Spleen (tissue), 11 donors: Measurements from ENCODE around the gene TRIM2. TPM values are rescaled to one million over a fixed set of nuclear protein-coding genes. Genes with fewer than 3 reads are reported as not detected.

Source experiments
- DNase-seq: peaks from one replicate; pipeline ENCODE4 v3.0.0-alpha.2; 2020
- H3K27ac ChIP-seq, 8 donors: fragments of 200-600 bp; sonication (generic) in 7 of 8; 1 replicate in 4 of 8; 2 replicates in 4 of 8; pipeline versions ENCODE4 v1.5.0 to v1.8.0; 2016 to 2021; ENCODE audit warnings: inconsistent platforms in 4 of 8, mild to moderate bottlenecking in 4 of 8, moderate library complexity in 1 of 8
- H3K27me3 ChIP-seq, 7 donors: fragments of 200-600 bp; sonication (generic) in 6 of 7; replicated peaks in 1 of 7; 1 replicate in 4 of 7; 2 replicates in 3 of 7; pipeline versions ENCODE4 v1.5.0 to v1.8.0; 2016 to 2021; ENCODE audit warnings: inconsistent platforms in 3 of 7, mild to moderate bottlenecking in 1 of 7
- H3K36me3 ChIP-seq, 6 donors: fragments of 200-600 bp; sonication (generic) in 5 of 6; 1 replicate in 4 of 6; 2 replicates in 2 of 6; pipeline versions ENCODE4 v1.5.0 to v1.8.0; 2016 to 2021; ENCODE audit warnings: inconsistent platforms in 2 of 6
- H3K4me1 ChIP-seq, 6 donors: fragments of 200-600 bp; sonication (generic) in 5 of 6; 1 replicate in 3 of 6; 2 replicates in 3 of 6; pipeline versions ENCODE4 v1.5.0 to v1.8.0; 2016 to 2021; ENCODE audit warnings: inconsistent platforms in 3 of 6
- H3K4me3 ChIP-seq, 8 donors: fragments of 200-600 bp; sonication (generic) in 7 of 8; 1 replicate in 4 of 8; 2 replicates in 4 of 8; pipeline versions ENCODE4 v1.5.0 to v1.8.0; 2016 to 2021; ENCODE audit warnings: inconsistent platforms in 4 of 8, mild to moderate bottlenecking in 4 of 8, moderate library complexity in 2 of 8
- H3K9me3 ChIP-seq, 8 donors: fragments of 200-600 bp; sonication (generic) in 7 of 8; 1 replicate in 4 of 8; 2 replicates in 4 of 8; pipeline versions ENCODE4 v1.5.0 to v1.8.0; 2016 to 2021; ENCODE audit warnings: inconsistent platforms in 4 of 8
- POLR2A ChIP-seq, 3 donors: fragments of 450-650 bp; IDR thresholded peaks; one replicate each; pipeline ENCODE4 v1.5.1; 2017; ENCODE audit warnings: antibody characterized with exemption in 3 of 3, mild to moderate bottlenecking in 1 of 3
- POLR2AphosphoS5 ChIP-seq, 3 donors: sonication (generic); formaldehyde crosslinking; IDR thresholded peaks; one replicate each; pipeline ENCODE4 v1.5.1; 2017; ENCODE audit warnings: antibody characterized with exemption in 3 of 3
- WGBS, 5 donors: extraction: QIAGEN DNeasy Blood & Tissue Kit in 3 of 5; methylation state at CpG; one replicate each; pipeline versions ENCODE4 v1.1.5 to v1.1.7; 2013 to 2018; 5-methylcytosine and 5-hydroxymethylcytosine counted together
- intact Hi-C: fragments of 100-400 bp; cut with DNase I; formaldehyde crosslinking; loops from one replicate; pipeline ENCODE4 v1.15.0; 2023; ENCODE audit warnings: low total_unique reads
- polyA plus RNA-seq, 3 donors: library from polyadenylated mRNA; stranded (reverse); fragments of 200-250 nt; gene quantifications; one replicate each; pipeline ENCODE4 v1.2.1, GENCODE V29; 2013
- total RNA-seq, 7 donors: library from RNA; depleted of rRNA in 3 of 7; stranded (reverse); fragments of >200 nt in 3 of 7; fragmentation: NEBNext Ultra II Directional in 4 of 7; extraction: Animal tissue kit (Norgen Biotek cat#: 25700) in 4 of 7; gene quantifications; one replicate each; pipeline versions ENCODE4 v1.1.0 to v1.2.1, GENCODE V29; 2016 to 2021
- TF ChIP-seq, protein P1 (sequence below), 11 experiments: fragments of 200-600 bp in 7 of 11; fragments of 450-650 bp in 4 of 11; sonication (generic) in 4 of 11; IDR thresholded peaks in 8 of 11; conservative IDR thresholded peaks in 3 of 11; 1 replicate in 7 of 11; 2 replicates in 4 of 11; pipeline versions ENCODE4 v1.4.0 to v1.8.0; 2016 to 2021; ENCODE audit warnings: antibody characterized with exemption in 11 of 11, inconsistent platforms in 4 of 11, mild to moderate bottlenecking in 1 of 11
- donor health status: healthy with polysubstance abuse.
- donor health status: DM: no; HTN: no; CAD: no; lungs with moderate emphysema.
- donor health status: DM: no; HTN: no; CAD: no.
- donor health status: Bipolar disorder and iron deficiency.
- donor health status: healthy.
- donor health status: DM: no; HTN: no; CAD: no.
- donor health status: DM: yes; HTN: yes; CAD: no.

Gene TRIM2
- total and polyA plus RNA-seq, 10 donors, result 3.2 to 77.9 (median 45.3) TPM

DNA sequence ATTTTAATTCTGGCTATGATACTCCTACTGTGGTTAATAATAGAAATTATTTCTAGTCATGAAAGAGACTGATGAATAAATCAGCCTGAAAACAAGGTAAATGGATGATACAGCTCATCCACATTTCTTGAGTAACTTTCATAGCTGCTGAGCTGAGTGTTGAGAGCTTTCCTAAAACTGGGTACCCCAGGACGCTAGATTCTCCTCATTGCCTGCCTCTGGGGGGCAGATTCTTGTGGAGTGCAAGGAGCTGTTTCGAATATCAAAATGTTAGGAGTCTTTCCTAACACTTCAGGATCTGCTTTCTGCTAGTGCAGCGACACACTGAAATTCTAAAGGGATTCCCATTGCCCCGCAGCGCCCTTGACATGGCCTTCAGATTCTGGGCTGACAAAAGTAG lies 142.3 kb downstream of the TRIM2 start:
- DNase-seq, result no peak
- intact Hi-C loops, result loop anchor here (10.0 kb wide), 1 partner anchor 398 kb away; no protein-coding TSS in a partner anchor

DNA sequence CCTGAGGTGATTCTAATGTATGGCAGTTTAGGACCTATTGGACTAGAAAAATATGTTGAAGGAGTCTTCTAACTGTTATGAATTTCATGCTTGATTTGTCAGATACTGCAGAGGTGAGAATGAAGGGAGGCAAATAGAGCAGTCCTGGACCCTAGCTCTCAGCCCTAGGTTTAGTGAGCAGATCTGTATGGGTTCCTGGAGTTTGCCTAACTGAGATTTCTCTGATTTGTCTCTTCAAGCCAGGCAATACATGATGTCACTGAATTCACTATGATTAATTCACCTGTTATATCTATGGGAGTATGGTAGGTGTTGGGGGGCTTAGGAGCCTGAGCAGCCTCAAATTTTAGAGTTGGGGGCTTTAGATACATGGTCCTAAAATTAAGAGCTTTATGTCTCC lies 142.9 kb downstream of the TRIM2 start:
- H3K4me1 ChIP-seq, result peaks cover 6 to 37% (median 20%) of the 10 kb centered on the region in 6 donors
- intact Hi-C loops, result loop anchor here (10.0 kb wide), 1 partner anchor 398 kb away; no protein-coding TSS in a partner anchor
- H3K4me3 ChIP-seq, result no peak overlapping the region
- H3K27ac ChIP-seq, result no peak overlapping the region
- no peak for DNase-seq
- no peaks in the 10 kb centered on the region for H3K27me3 ChIP-seq
- TF ChIP-seq, protein P1, sequence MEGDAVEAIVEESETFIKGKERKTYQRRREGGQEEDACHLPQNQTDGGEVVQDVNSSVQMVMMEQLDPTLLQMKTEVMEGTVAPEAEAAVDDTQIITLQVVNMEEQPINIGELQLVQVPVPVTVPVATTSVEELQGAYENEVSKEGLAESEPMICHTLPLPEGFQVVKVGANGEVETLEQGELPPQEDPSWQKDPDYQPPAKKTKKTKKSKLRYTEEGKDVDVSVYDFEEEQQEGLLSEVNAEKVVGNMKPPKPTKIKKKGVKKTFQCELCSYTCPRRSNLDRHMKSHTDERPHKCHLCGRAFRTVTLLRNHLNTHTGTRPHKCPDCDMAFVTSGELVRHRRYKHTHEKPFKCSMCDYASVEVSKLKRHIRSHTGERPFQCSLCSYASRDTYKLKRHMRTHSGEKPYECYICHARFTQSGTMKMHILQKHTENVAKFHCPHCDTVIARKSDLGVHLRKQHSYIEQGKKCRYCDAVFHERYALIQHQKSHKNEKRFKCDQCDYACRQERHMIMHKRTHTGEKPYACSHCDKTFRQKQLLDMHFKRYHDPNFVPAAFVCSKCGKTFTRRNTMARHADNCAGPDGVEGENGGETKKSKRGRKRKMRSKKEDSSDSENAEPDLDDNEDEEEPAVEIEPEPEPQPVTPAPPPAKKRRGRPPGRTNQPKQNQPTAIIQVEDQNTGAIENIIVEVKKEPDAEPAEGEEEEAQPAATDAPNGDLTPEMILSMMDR (IDR thresholded peaks at IDR 0.05 in 8 of 11, conservative IDR thresholded peaks at IDR 0.05 in 3 of 11), result no peak
- no peak for TF ChIP-seq POLR2A (IDR thresholded peaks at IDR 0.05)
- no peak for TF ChIP-seq POLR2AphosphoS5 (IDR thresholded peaks at IDR 0.05)
- no peaks in the 10 kb centered on the region for H3K9me3 ChIP-seq
- no peaks in the 10 kb centered on the region for H3K36me3 ChIP-seq

More for the DNA sequence above, 142.3 kb downstream of the TRIM2 start:
- Histone ChIP-seq H3K4me1 (peaks cover 7 to 43% (median 25%) of the 10 kb centered on the region in 6 donors), H3K27ac (no peak overlapping the region), H3K36me3 (no peaks in the 10 kb centered on the region), H3K27me3 (no peaks in the 10 kb centered on the region), H3K4me3 (no peak overlapping the region), H3K9me3 (no peaks in the 10 kb centered on the region)
- WGBS, 5 donors, result 79 to 84% (median 82%) methylated on average over 5 of the region's 5 CpGs
- TF ChIP-seq, protein P1 (IDR thresholded peaks at IDR 0.05 in 8 of 11, conservative IDR thresholded peaks at IDR 0.05 in 3 of 11), result no peak
- TF ChIP-seq POLR2A (IDR thresholded peaks at IDR 0.05) (no peak), POLR2AphosphoS5 (IDR thresholded peaks at IDR 0.05) (no peak)

DNA sequence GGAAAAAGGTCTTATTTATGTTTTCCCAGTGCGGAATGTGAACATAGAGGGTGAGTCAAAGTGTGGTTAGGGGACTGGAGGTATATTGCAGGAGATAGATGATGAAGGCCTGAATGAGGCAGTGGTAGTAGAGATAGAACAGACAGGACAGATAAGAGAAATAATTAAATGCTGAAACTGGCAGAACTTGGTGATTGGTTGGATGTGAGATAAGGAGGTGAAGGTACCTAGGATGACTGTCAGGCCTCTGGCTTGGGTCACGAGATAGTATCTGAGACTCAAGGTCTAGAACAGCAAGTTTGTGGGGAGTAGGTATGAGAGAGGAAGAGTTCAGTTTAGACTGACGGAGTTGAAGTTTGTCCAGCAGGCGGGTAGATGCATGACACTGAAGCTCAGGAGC lies 143.8 kb downstream of the TRIM2 start:
- H3K9me3 ChIP-seq, result no peaks in the 10 kb centered on the region
- TF ChIP-seq POLR2AphosphoS5 (IDR thresholded peaks at IDR 0.05), result no peak
- TF ChIP-seq, protein P1 (IDR thresholded peaks at IDR 0.05 in 8 of 11, conservative IDR thresholded peaks at IDR 0.05 in 3 of 11), result no peak
- no peak for TF ChIP-seq POLR2A (IDR thresholded peaks at IDR 0.05)
- H3K4me1 ChIP-seq, result peaks cover 4 to 35% (median 19%) of the 10 kb centered on the region in 6 donors
- intact Hi-C loops, result loop anchor here (10.0 kb wide), 1 partner anchor 397 kb away; no protein-coding TSS in a partner anchor
- no peaks in the 10 kb centered on the region for H3K36me3 ChIP-seq
- DNase-seq, result no peak
- no peaks in the 10 kb centered on the region for H3K27me3 ChIP-seq
- no peak overlapping the region for H3K27ac ChIP-seq
- no peak overlapping the region for H3K4me3 ChIP-seq
- WGBS, 5 donors, result 76 to 90% (median 82%) methylated on average over 4 of the region's 4 CpGs

DNA sequence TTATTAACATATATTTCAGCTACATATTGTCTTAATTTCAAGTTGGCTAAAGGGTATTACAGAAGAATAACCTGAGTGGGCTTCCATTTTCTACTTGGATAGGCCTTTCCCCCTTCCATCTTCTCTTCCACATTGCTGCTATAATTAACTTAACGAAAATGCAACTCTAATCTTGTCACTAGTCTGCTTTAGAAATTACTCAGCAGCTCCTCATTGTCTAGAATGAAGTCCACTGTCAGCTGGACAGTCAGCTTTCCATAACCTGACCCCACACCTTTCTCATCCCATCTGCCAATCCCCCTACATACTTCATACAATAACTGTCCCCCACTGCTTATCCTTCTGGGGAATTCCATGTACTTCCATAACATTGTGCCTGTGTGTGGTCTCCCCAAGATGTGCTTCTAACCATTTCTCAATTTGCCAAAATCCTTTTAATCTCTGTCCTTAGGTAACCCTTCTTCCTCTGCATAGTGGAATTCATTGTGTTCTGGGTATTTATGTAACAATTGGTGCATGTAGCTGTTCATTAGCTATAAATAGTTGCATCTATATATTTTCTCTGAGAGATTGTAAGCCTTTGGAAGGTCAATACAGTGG lies 145.1 kb downstream of the TRIM2 start:
- no peak for DNase-seq
- no peak for TF ChIP-seq POLR2A (IDR thresholded peaks at IDR 0.05)
- TF ChIP-seq, protein P1 (IDR thresholded peaks at IDR 0.05 in 8 of 11, conservative IDR thresholded peaks at IDR 0.05 in 3 of 11), result no peak
- no peak for TF ChIP-seq POLR2AphosphoS5 (IDR thresholded peaks at IDR 0.05)
- intact Hi-C loops, result loop anchor here (10.0 kb wide), 1 partner anchor 395 kb away; no protein-coding TSS in a partner anchor
- H3K27ac ChIP-seq, result no peak overlapping the region
- no peak overlapping the region for H3K4me3 ChIP-seq
- 80 to 97% (median 92%) methylated on average over 1 of the region's 1 CpG for WGBS, 5 donors
- H3K36me3 ChIP-seq, result no peaks in the 10 kb centered on the region
- H3K27me3 ChIP-seq, result no peaks in the 10 kb centered on the region
- peaks cover 0 to 28% (median 14%) of the 10 kb centered on the region in 6 donors for H3K4me1 ChIP-seq
- no peaks in the 10 kb centered on the region for H3K9me3 ChIP-seq
